IMR-90 (cell line): Measurements from ENCODE around the gene RPAIN. TPM values are rescaled to one million over a fixed set of nuclear protein-coding genes. Genes with fewer than 3 reads are reported as not detected.

ENCODE experiments used
- ATAC-seq: fragments of 200-7000 bp; cut with Tn5 transposase; 2 replicates; pipeline ENCODE4 v1.9.1; 2020; ENCODE audit warnings: low read depth, mild to moderate bottlenecking, moderate library complexity
- BruUV-seq: library from RNA; stranded (reverse); fragments of 400-500 nt; replicated peaks from 2 replicates; lab custom pipeline; 2021; lab: Mats Ljungman, UMichigan
- CTCF ChIA-PET: fragments of 300-600 bp; formaldehyde crosslinking; extraction: SDS; loops from one replicate; lab custom pipeline; 2021; ENCODE audit warnings: antibody characterized with exemption; lab: Yijun Ruan, JAX
- POLR2A ChIA-PET: fragments of 300-600 bp; sonication (Branson Sonifier 250); formaldehyde crosslinking; loops from one replicate; lab custom pipeline; 2022; ENCODE audit warnings: antibody characterized with exemption; ENCODE audit not compliant: unreplicated experiment; lab: Charles Lee
- DNase-seq: peaks from one replicate; pipeline ENCODE4 v3.0.0; 2013
- H2AFZ ChIP-seq: replicated peaks from 2 replicates; pipeline ENCODE3; 2013; ENCODE audit warnings: low read length, mild to moderate bottlenecking; ENCODE audit not compliant: poor library complexity
- H2AK5ac ChIP-seq: 2 replicates; pipeline ENCODE4 v1.6.1; 2013; ENCODE audit warnings: low read depth, low read length, inconsistent platforms
- H2AK9ac ChIP-seq: replicated peaks from 2 replicates; pipeline ENCODE3; 2013; ENCODE audit warnings: mild to moderate bottlenecking, low read depth, low read length, moderate library complexity; ENCODE audit not compliant: poor library complexity
- H2BK120ac ChIP-seq: 2 replicates; pipeline ENCODE4 v1.6.1; 2013; ENCODE audit warnings: low read depth, low read length, inconsistent platforms
- H2BK15ac ChIP-seq: 3 replicates; pipeline ENCODE4 v1.6.1; 2013; ENCODE audit warnings: low read depth, low read length, inconsistent platforms
- H2BK20ac ChIP-seq: 2 replicates; pipeline ENCODE4 v1.6.1; 2013; ENCODE audit warnings: low read depth, mild to moderate bottlenecking, inconsistent platforms, low read length, moderate library complexity
- H2BK5ac ChIP-seq: 2 replicates; pipeline ENCODE4 v1.6.1; 2013; ENCODE audit warnings: mild to moderate bottlenecking, low read depth, low read length, inconsistent platforms; ENCODE audit not compliant: poor library complexity, severe bottlenecking
- H3K14ac ChIP-seq: replicated peaks from 2 replicates; pipeline ENCODE4 v1.6.1; 2013; ENCODE audit warnings: low read depth, low read length, inconsistent platforms
- H3K18ac ChIP-seq: 2 replicates; pipeline ENCODE4 v1.6.1; 2013; ENCODE audit warnings: low read depth, low read length, control low read depth
- H3K23ac ChIP-seq: 2 replicates; pipeline ENCODE4 v1.6.1; 2013; ENCODE audit warnings: low read depth, low read length, inconsistent platforms
- H3K27ac ChIP-seq: 2 replicates; pipeline ENCODE4 v1.5.1; 2013; ENCODE audit warnings: mild to moderate bottlenecking, control low read depth, low read length; ENCODE audit not compliant: insufficient read depth
- H3K27me3 ChIP-seq: 2 replicates; pipeline ENCODE4 v1.6.1; 2013; ENCODE audit warnings: low read length; ENCODE audit not compliant: control insufficient read depth, insufficient read depth
- H3K36me3 ChIP-seq: 2 replicates; pipeline ENCODE4 v1.6.1; 2013; ENCODE audit warnings: low read length, mixed read lengths; ENCODE audit not compliant: control insufficient read depth, insufficient read depth
- H3K4ac ChIP-seq: 2 replicates; pipeline ENCODE4 v1.6.1; 2013; ENCODE audit warnings: low read depth, low read length, inconsistent platforms
- H3K4me1 ChIP-seq: 2 replicates; pipeline ENCODE4 v1.6.1; 2013; ENCODE audit warnings: low read length, mixed read lengths; ENCODE audit not compliant: control insufficient read depth, insufficient read depth
- H3K4me2 ChIP-seq: 2 replicates; pipeline ENCODE4 v1.6.1; 2013; ENCODE audit warnings: low read depth, mild to moderate bottlenecking, control low read depth, low read length, moderate library complexity
- H3K4me3 ChIP-seq: 2 replicates; pipeline ENCODE4 v1.5.1; 2013; ENCODE audit warnings: low read depth, mild to moderate bottlenecking, control low read depth, low read length, moderate library complexity; ENCODE audit not compliant: insufficient read depth
- H3K56ac ChIP-seq: 2 replicates; pipeline ENCODE4 v1.6.1; 2013; ENCODE audit warnings: low read length, inconsistent platforms; ENCODE audit not compliant: insufficient read depth; ENCODE audit errors: extremely low read depth
- H3K79me1 ChIP-seq, 2 experiments: 2 replicates each; pipeline ENCODE4 v1.6.1; 2013; ENCODE audit warnings: low read length in 2 of 2, inconsistent platforms in 1 of 2, low read depth in 1 of 2
- H3K9ac ChIP-seq: 2 replicates; pipeline ENCODE4 v1.6.1; 2013; ENCODE audit warnings: low read depth, low read length, control low read depth
- H3K9me1 ChIP-seq: 2 replicates; pipeline ENCODE4 v1.6.1; 2013; ENCODE audit warnings: low read length, inconsistent platforms; ENCODE audit not compliant: insufficient read depth
- H3K9me3 ChIP-seq: 2 replicates; pipeline ENCODE4 v1.6.1; 2013; ENCODE audit warnings: low read length; ENCODE audit not compliant: control insufficient read depth, insufficient read depth
- H4K20me1 ChIP-seq: 2 replicates; pipeline ENCODE4 v1.6.1; 2013; ENCODE audit warnings: low read length, inconsistent platforms; ENCODE audit not compliant: insufficient read depth
- H4K5ac ChIP-seq: 2 replicates; pipeline ENCODE4 v1.6.1; 2013; ENCODE audit warnings: mild to moderate bottlenecking, low read depth, low read length, control low read depth
- H4K8ac ChIP-seq, 2 experiments: 2 replicates each; pipeline ENCODE4 v1.6.1; 2013; ENCODE audit warnings: low read depth in 2 of 2, low read length in 2 of 2, control low read depth in 1 of 2, inconsistent platforms in 1 of 2
- H4K91ac ChIP-seq: 2 replicates; pipeline ENCODE4 v1.6.1; 2013; ENCODE audit warnings: low read depth, low read length, inconsistent platforms; ENCODE audit not compliant: insufficient read depth
- BHLHE40 ChIP-seq: fragments of 150-350 bp; IDR thresholded peaks from 2 replicates; pipeline ENCODE4 v1.6.1; 2016; ENCODE audit warnings: mild to moderate bottlenecking, low read depth, low read length
- CHD1 ChIP-seq: IDR thresholded peaks from 2 replicates; pipeline ENCODE4 v1.6.1; 2012; ENCODE audit warnings: low read depth, low read length, improper control_type of control experiment
- WGBS, 2 experiments: methylation state at CpG; one replicate each; pipeline versions ENCODE4 v1.1.5 to v1.1.7; 2013; ENCODE audit warnings: missing lambda C conversion rate in 2 of 2; ENCODE audit not compliant: insufficient read length in 1 of 2; ENCODE audit errors: extremely low coverage in 2 of 2; 5-methylcytosine and 5-hydroxymethylcytosine counted together
- dilution Hi-C: fragments of 300-500 bp; cut with HindIII; formaldehyde crosslinking; loops from one replicate; pipeline ENCODE4 v1.14.3; 2018; ENCODE audit warnings: low sequenced_read_pairs; ENCODE audit not compliant: unreplicated experiment
- in situ Hi-C: fragments of 300-500 bp; cut with MboI; formaldehyde crosslinking; loops from 3 replicates; pipeline ENCODE4 v1.14.3; 2019; ENCODE audit warnings: low sequenced_read_pairs, inconsistent platforms, mixed read lengths
- intact Hi-C: fragments of 100-400 bp; cut with micrococcal nuclease; formaldehyde crosslinking; loops from 2 replicates; pipeline ENCODE4 v1.10.0; 2022
- polyA plus RNA-seq, 3 experiments: library from polyadenylated mRNA; depleted of rRNA; stranded (reverse); fragments of >200 nt; gene quantifications; 2 replicates each; pipeline ENCODE4 v1.2.3, GENCODE V29; 2012; ENCODE audit warnings: low replicate concordance in 1 of 3
- total RNA-seq: library from RNA; depleted of rRNA; stranded (reverse); fragments of >200 nt; gene quantifications from 2 replicates; pipeline ENCODE4 v1.2.3, GENCODE V29; 2012

The RPAIN gene
- total and polyA plus RNA-seq, 2 of the 4 experiments (the other 2 are of a cell fraction) = 28.7 to 34.9 TPM

GRCh38 chr17:5480962-5481361 is 61.0 kb downstream of the RPAIN start:
- Histone ChIP-seq H3K4ac (no peak overlapping the region), H3K9me1 (0 out of 2 replicates have a peak, but pooled peaks cover 2% of the 10 kb centered on the region), H4K8ac (no peak overlapping the region), H4K20me1 (no peaks in the 10 kb centered on the region), H2AK5ac (no peak overlapping the region), H2BK5ac (no peak overlapping the region), H2BK120ac (no peak overlapping the region), H2AK9ac (no peak overlapping the region), H2AFZ (no peak overlapping the region), H3K4me3 (no peak overlapping the region), H3K27me3 (no peaks in the 10 kb centered on the region), H3K27ac (no peak overlapping the region), H3K9ac (no peak overlapping the region), H3K79me1 (peaks cover 42 to 62% of the 10 kb centered on the region in 2 experiments), H3K4me2 (no peak overlapping the region), H3K14ac (no peak overlapping the region), H3K9me3 (no peaks in the 10 kb centered on the region), H4K5ac (no peak overlapping the region), H3K36me3 (peaks cover 43% of the 10 kb centered on the region), H3K4me1 (no peaks in the 10 kb centered on the region), H2BK15ac (no peak overlapping the region), H3K23ac (no peak overlapping the region), H3K18ac (no peak overlapping the region), H3K56ac (no peak overlapping the region), H4K91ac (no peak overlapping the region), H2BK20ac (no peak overlapping the region)
- in situ Hi-C loops = no loop called here
- no peak for TF ChIP-seq BHLHE40
- TF ChIP-seq CHD1 = no peak
- WGBS, 2 experiments = 90% methylated on average over 2 of the region's 6 CpGs; no CpG with 5 or more reads in 1 of the 2 experiments
- DNase-seq (no peak), ATAC-seq (no peak)
- no TSS peak for BruUV-seq
- POLR2A ChIA-PET = no interaction called here
- dilution Hi-C loops = no loop called here
- CTCF ChIA-PET = no interaction called here
- intact Hi-C loops = no loop called here
